ENCODE measurements around the gene AK8.

The AK8 gene

DNA sequence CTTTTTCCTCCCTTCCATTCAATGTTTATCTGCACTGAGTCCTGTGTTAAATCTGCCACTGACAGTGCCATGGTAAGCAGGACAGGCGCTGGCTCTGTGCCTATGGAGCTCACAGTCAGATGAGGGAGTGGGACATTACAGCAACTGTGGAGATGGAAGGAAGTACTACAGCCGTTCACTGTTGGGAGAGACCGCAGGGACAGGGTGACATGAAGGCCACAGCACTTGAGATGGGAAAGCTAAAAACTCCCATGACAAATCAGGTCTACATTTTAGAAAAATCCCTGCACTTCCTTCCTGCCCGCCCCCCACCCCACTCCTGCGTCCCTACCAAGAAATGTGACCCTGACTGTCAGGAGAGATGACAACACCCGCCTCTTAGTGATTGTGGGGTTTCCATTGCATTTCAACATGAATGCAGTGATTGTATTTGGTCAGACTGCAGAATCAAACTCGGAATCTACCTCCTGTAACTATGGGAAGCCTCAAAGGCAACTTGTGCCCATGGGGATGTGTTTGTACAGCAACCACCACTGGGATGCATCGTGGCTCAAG lies 151.4 kb downstream of the AK8 start:
- no peak overlapping the region for H3K4me2 ChIP-seq (ENCODE audit: low read length)
- H3K27ac ChIP-seq (ENCODE audit: low read length) = no peak overlapping the region
- H4K20me1 ChIP-seq (ENCODE audit: insufficient read depth, low read length) = no peaks in the 10 kb centered on the region
- H3K79me2 ChIP-seq (ENCODE audit: low read length) = no peaks in the 10 kb centered on the region
- no peaks in the 10 kb centered on the region for H3K36me3 ChIP-seq (replicated peaks; ENCODE audit: low read depth, low read length)
- H3K4me1 ChIP-seq (ENCODE audit: low read length) = no peaks in the 10 kb centered on the region
- TF ChIP-seq, protein P1, sequence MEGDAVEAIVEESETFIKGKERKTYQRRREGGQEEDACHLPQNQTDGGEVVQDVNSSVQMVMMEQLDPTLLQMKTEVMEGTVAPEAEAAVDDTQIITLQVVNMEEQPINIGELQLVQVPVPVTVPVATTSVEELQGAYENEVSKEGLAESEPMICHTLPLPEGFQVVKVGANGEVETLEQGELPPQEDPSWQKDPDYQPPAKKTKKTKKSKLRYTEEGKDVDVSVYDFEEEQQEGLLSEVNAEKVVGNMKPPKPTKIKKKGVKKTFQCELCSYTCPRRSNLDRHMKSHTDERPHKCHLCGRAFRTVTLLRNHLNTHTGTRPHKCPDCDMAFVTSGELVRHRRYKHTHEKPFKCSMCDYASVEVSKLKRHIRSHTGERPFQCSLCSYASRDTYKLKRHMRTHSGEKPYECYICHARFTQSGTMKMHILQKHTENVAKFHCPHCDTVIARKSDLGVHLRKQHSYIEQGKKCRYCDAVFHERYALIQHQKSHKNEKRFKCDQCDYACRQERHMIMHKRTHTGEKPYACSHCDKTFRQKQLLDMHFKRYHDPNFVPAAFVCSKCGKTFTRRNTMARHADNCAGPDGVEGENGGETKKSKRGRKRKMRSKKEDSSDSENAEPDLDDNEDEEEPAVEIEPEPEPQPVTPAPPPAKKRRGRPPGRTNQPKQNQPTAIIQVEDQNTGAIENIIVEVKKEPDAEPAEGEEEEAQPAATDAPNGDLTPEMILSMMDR (IDR thresholded peaks at IDR 0.05; ENCODE audit: low read depth, low read length) = no peak
- TF ChIP-seq EZH2phosphoT487 (IDR thresholded peaks at IDR 0.05; ENCODE audit: low read depth) = no peak
- H2AFZ ChIP-seq (ENCODE audit: low read depth, low read length) = no peak overlapping the region
- no peaks in the 10 kb centered on the region for H3K9me3 ChIP-seq (ENCODE audit: insufficient read depth, low read length)
- H3K4me3 ChIP-seq (ENCODE audit: low read length) = no peak overlapping the region
- peaks cover 44% of the 10 kb centered on the region for H3K27me3 ChIP-seq (ENCODE audit: low read depth, low read length)
- H3K9ac ChIP-seq (ENCODE audit: low read length) = no peak overlapping the region

DNA sequence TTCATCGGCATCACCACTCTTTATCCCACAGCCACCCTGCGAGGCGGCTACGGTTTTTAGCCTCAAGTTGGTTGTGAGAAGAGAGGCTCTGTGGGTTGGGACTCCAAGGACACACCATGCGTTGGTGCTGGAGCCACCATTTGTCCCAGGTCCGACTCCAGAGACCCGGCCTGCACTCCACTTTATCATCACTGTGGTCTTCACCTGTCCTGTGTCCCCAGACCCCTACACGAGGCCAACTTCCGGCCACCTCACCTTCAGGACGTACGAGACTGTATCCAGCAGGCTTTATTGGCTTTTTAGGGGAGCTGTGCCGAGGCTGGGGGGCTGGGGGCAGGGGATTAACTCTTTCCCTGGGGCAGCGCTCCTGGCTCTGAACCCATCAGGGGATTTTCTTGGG lies 152.8 kb downstream of the AK8 start:
- peaks cover 31% of the 10 kb centered on the region for H3K27me3 ChIP-seq (ENCODE audit: low read depth, low read length)

DNA sequence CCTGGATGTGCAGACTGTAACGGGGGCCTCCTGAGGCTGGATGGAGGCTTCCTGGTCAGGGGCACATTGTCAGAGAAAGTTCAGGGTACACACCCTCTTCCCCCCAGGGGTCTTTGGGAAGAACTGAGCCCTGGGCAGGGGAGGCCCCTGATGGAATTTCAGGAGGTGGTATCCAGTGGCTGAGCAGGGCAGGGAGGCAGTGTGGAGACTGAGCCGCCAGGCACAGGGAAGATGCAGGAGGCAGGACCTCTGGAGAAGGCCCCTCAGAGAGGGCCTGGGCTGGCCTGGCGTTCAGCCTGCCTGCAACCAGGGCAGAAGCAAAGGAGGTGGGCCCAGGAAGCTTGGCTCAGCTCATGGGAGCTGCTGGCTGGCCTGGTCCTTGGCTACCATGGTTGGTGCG lies 154.3 kb downstream of the AK8 start:
- no peaks in the 10 kb centered on the region for H3K79me2 ChIP-seq (ENCODE audit: low read length)
- no peaks in the 10 kb centered on the region for H4K20me1 ChIP-seq (ENCODE audit: insufficient read depth, low read length)
- H3K9ac ChIP-seq (ENCODE audit: low read length) = no peak overlapping the region
- no peaks in the 10 kb centered on the region for H3K4me1 ChIP-seq (ENCODE audit: low read length)
- no peaks in the 10 kb centered on the region for H3K9me3 ChIP-seq (ENCODE audit: insufficient read depth, low read length)
- H3K27ac ChIP-seq (ENCODE audit: low read length) = no peak overlapping the region
- no peaks in the 10 kb centered on the region for H3K36me3 ChIP-seq (replicated peaks; ENCODE audit: low read depth, low read length)
- no peak overlapping the region for H2AFZ ChIP-seq (ENCODE audit: low read depth, low read length)
- TF ChIP-seq, protein P1 (IDR thresholded peaks at IDR 0.05; ENCODE audit: low read depth, low read length) = no peak
- TF ChIP-seq EZH2phosphoT487 (IDR thresholded peaks at IDR 0.05; ENCODE audit: low read depth) = no peak
- no peak overlapping the region for H3K4me3 ChIP-seq (ENCODE audit: low read length)
- peaks cover 23% of the 10 kb centered on the region for H3K27me3 ChIP-seq (ENCODE audit: low read depth, low read length)
- H3K4me2 ChIP-seq (ENCODE audit: low read length) = no peak overlapping the region

More for the DNA sequence above, 152.8 kb downstream of the AK8 start:
- H3K4me3 ChIP-seq (ENCODE audit: low read length) = no peak overlapping the region
- H4K20me1 ChIP-seq (ENCODE audit: insufficient read depth, low read length) = no peaks in the 10 kb centered on the region
- no peak for TF ChIP-seq EZH2phosphoT487 (IDR thresholded peaks at IDR 0.05; ENCODE audit: low read depth)
- TF ChIP-seq, protein P1 (IDR thresholded peaks at IDR 0.05; ENCODE audit: low read depth, low read length) = no peak
- H3K9ac ChIP-seq (ENCODE audit: low read length) = no peak overlapping the region
- H3K4me2 ChIP-seq (ENCODE audit: low read length) = no peak overlapping the region
- no peak overlapping the region for H3K27ac ChIP-seq (ENCODE audit: low read length)
- H3K9me3 ChIP-seq (ENCODE audit: insufficient read depth, low read length) = no peaks in the 10 kb centered on the region
- H3K36me3 ChIP-seq (replicated peaks; ENCODE audit: low read depth, low read length) = no peaks in the 10 kb centered on the region
- no peak overlapping the region for H2AFZ ChIP-seq (ENCODE audit: low read depth, low read length)
- no peaks in the 10 kb centered on the region for H3K4me1 ChIP-seq (ENCODE audit: low read length)
- no peaks in the 10 kb centered on the region for H3K79me2 ChIP-seq (ENCODE audit: low read length)

DNA sequence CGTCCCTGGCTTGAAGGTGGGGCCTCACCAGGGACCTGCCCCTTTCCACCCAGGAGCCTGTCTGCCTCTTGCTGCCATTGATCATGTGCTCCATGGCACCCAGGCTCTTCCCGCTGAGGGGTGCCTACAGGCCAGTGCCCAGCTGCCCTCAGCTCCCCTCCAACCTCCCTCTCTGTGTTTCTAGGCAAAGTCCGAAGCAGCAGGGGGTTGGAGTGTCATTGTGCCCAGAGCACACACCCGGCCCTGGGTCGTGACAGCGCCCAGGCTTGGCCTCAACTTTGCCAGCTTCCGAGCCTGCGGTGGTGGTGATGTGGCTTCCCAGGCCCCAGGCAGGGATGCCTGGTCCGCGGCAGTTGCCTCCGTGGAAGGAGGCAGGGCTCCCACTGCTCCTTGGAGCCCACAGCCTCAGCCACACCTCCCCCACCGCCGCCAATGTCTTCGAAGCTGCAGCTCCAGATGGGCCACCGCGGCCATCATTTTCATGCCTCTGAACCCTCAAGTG lies 155.5 kb downstream of the AK8 start:
- no peak for TF ChIP-seq EZH2phosphoT487 (IDR thresholded peaks at IDR 0.05; ENCODE audit: low read depth)
- TF ChIP-seq, protein P1 (IDR thresholded peaks at IDR 0.05; ENCODE audit: low read depth, low read length) = no peak
- H2AFZ ChIP-seq (ENCODE audit: low read depth, low read length) = no peak overlapping the region

More for the DNA sequence above, 155.5 kb downstream of the AK8 start:
- no peaks in the 10 kb centered on the region for H4K20me1 ChIP-seq (ENCODE audit: insufficient read depth, low read length)
- peaks cover 12% of the 10 kb centered on the region for H3K27me3 ChIP-seq (ENCODE audit: low read depth, low read length)
- H3K4me3 ChIP-seq (ENCODE audit: low read length) = no peak overlapping the region
- H3K36me3 ChIP-seq (replicated peaks; ENCODE audit: low read depth, low read length) = no peaks in the 10 kb centered on the region
- no peaks in the 10 kb centered on the region for H3K4me1 ChIP-seq (ENCODE audit: low read length)
- H3K79me2 ChIP-seq (ENCODE audit: low read length) = no peaks in the 10 kb centered on the region
- no peak overlapping the region for H3K27ac ChIP-seq (ENCODE audit: low read length)
- H3K9ac ChIP-seq (ENCODE audit: low read length) = no peak overlapping the region
- no peak overlapping the region for H3K4me2 ChIP-seq (ENCODE audit: low read length)
- H3K9me3 ChIP-seq (ENCODE audit: insufficient read depth, low read length) = no peaks in the 10 kb centered on the region

All from OCI-LY3 (cell line).